CD4-positive, alpha-beta T cell treated with Interleukin-12 subunit alpha and Interleukin-12 subunit beta, for 1 hour (primary cell): ENCODE measurements around the gene MAGOH.
"Not testable (repeated sequence)": the region's sequence is repeated elsewhere in the genome, so short reads cannot be mapped to it uniquely, and the experiment has no call there.

Experiments used
- DNase-seq: peaks from one replicate; pipeline ENCODE4 v3.0.0-alpha.2; 2020

Gene MAGOH

DNA sequence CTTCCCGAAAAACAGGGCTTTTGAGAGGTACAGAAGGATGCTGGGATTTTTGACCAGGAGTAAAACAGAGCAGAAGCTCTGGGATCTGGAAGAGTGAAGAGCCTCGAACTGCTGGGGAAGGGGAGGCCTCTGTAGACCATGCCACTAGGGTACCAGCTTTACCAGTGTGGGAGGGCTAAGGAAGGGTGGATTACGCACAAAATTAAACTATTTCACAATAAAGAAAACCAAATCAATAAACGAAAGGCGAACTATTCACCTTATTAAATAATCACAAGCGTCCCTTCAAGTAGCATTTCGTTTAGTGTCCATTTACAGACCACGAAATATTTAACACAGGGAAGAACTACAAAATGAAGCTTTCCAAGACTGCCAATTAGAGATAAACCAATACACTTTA is 18.6 kb downstream of the MAGOH start:
- no peak for DNase-seq

DNA sequence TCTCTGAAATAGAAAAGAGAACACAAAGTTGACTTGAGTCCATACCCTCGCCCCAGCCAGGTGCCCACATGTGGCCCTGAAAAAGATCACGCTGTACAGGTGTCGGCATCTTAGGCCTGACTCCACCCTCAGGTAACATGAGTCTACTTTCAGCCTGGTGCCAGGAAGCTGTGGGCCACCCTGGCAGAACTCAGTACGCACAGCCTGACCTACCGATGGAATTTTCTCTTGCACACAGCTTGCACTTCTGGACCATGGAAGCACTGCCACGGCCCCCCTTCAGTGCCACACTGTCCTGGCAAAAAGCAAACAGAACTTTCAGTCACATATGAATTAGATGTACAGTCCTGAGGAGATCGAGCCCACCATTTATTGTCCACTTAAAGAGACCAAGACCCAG is 20.1 kb downstream of the MAGOH start:
- no peak for DNase-seq

DNA sequence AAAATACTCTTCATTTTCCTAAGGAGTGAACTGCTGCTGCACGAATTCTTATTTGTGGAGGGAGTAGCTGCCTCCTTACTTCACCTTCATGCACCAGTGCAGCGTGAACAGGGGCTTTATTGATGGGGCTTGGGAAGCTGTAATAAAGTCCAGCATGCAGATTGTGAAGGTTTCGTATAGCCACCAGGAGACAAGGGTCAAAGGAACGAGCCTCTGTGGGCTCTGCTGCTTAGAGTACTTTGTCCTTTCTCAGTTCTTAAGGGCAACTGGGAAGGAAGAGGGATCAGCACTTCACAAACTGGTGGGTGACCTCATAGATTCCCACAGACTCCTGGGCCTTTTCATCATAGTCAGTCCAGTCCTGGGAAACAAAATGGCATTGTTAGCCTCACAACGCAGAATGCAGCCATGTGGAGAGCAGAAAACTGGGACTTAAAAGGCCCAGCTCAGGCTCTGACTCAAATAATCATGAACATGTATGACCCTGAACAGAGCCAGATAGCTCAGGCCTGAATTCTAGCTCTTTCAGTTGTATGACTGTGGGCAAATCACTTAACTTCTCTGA is 23.9 kb downstream of the MAGOH start:
- DNase-seq, result no peak

DNA sequence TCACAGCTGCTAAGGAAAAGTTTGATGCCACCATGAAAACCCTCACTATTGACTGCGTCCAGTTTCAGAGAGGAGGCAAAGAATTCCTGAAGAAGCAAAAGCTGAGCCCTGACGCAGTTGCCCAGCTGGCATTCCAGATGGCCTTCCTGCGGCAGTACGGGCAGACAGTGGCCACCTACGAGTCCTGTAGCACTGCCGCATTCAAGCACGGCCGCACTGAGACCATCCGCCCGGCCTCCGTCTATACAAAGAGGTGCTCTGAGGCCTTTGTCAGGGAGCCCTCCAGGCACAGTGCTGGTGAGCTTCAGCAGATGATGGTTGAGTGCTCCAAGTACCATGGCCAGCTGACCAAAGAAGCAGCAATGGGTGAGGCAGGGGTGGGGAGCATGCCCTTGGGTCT is 27.4 kb downstream of the MAGOH start:
- no peak for DNase-seq

DNA sequence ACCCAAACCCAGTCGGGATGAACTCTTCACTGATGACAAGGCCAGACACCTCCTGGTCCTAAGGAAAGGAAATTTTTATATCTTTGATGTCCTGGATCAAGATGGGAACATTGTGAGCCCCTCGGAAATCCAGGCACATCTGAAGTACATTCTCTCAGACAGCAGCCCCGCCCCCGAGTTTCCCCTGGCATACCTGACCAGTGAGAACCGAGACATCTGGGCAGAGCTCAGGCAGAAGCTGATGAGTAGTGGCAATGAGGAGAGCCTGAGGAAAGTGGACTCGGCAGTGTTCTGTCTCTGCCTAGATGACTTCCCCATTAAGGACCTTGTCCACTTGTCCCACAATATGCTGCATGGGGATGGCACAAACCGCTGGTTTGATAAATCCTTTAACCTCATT is 28.0 kb downstream of the MAGOH start:
- DNase-seq, result no peak

DNA sequence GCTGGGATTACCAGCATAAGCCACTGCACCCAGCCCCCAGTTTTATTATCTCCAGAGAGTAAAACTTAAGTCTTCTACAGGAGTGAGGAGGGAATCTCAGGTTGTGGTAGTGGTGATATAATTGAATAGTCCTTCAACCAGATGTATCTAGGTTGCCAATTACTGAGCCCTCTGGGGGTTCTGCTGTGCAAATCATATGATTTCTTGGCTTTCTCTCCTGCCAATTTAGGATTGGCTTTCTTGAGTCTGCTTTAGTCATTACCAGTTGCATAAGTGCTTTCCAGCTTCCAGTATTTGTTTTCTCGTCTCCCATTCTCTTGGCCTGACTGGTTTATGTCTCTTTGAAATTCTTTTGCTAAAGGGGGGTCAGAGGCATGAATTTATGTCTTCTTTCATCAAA is 30.6 kb downstream of the MAGOH start:
- no peak for DNase-seq

DNA sequence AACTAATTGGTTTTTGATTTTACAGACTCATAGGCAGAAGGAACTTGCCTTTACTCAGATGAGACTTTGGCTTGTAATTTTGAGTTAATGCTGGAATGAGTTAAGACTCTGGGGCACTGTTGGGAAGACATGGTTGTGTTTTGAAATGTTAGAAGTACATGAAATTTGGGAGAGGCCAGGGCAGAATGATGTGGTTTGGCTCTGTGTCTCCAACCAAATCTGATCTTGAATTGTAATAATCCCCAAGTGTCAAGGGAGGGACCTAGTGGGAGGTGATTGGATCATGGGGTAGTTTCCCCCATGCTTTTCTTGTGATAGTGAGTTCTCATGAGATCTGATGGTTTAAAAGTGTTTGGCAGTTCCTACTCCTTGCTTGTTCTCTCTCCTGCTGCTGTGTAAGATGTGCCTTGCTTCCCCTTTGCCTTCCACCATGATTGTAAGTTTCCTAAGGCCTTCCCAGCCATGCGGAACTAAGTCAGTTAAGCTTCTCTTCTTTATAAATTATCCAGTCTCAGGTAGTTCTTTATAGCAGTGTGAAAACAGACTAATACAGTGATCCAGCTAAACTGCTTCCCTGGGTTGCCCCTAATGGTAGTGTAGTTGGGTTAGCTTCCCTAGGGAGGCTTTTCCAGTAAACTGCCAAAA is 31.5 kb downstream of the MAGOH start:
- DNase-seq, result no peak

DNA sequence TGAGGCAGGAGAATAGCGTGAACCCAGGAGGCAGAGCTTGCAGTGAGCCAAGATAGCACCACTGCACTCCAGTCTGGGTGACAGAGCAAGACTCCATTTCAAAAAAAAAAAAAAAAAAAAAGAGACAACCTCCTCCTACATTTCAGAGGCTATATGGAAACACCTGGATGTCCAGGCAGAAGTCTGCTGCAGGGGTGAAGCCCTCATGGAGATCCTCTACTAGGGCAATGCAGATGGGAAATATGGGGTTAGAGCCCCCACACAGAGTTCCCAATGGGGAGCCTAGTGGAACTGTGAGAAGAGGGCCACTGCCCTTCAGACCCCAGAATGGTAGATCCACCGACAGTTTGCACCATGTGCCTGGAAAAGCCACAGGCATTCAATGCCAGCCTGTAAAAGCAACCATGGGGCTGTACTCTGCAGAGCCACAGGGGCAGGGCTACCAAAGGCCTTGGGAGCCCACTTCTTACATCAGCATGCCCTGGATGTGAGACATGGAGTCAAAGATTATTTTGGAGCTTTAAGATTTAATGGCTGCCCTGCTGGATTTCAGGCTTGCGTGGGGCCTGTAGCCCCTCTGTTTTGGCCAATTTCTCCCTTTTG is 32.1 kb downstream of the MAGOH start:
- not testable (repeated sequence) for DNase-seq

DNA sequence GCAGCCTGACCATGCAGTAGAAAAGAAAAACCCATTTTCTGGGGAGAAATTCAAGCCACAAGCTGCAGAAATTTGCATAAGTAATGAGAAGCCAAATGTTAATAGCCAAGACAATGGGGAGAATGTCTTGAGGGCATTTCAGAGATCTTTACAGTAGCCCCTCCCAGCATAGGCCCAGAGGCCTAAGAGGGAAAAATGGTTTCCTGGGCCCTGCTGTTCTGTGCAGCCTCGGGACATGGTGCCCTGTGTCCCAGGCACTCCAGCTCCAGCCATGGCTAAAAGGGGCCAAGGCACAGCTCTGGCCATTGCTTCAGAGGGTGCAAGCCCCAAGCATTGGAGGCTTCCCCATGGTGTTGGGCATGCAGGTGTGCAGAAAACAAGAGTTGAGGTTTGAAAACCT is 32.8 kb downstream of the MAGOH start:
- DNase-seq, result not testable (repeated sequence)

DNA sequence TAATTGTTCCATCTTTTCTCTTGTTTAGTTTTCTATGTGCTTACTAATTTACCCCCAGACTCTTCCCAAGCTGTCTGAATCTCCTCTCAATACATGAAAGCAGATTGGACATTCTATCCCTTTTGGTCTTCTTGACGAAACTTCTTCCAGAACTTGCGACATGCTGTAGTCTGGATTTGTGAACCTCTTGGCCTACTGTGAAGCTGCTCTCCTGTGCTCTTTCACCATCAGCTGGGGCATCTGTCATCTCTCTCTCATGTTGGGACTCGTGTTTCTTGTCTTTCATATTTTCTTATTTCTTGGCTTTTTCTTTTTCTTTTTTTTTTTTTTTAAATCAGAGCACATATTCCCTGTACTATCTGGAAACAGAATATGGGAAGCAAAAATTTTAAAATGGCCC is 34.9 kb downstream of the MAGOH start:
- DNase-seq, result no peak

DNA sequence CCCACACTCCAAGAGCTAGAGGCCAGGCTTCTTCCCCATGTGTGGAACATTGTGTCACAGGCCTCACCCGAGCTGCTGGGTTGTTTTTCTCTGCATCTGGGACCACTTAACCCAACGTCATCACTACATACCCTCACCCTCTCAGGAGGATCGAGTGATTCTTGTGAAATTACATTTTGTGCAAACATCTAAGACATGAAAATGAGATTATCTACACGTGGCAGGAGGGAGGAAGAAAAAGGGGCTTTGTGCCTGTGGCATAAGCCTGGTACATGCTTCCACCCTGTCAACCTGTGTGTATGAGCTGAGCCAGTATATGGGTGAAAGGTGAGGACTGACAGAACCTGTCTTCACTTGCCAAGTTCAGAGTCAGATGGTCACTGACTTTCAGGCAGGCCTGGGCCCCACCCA is 40.1 kb downstream of the MAGOH start:
- no peak for DNase-seq

DNA sequence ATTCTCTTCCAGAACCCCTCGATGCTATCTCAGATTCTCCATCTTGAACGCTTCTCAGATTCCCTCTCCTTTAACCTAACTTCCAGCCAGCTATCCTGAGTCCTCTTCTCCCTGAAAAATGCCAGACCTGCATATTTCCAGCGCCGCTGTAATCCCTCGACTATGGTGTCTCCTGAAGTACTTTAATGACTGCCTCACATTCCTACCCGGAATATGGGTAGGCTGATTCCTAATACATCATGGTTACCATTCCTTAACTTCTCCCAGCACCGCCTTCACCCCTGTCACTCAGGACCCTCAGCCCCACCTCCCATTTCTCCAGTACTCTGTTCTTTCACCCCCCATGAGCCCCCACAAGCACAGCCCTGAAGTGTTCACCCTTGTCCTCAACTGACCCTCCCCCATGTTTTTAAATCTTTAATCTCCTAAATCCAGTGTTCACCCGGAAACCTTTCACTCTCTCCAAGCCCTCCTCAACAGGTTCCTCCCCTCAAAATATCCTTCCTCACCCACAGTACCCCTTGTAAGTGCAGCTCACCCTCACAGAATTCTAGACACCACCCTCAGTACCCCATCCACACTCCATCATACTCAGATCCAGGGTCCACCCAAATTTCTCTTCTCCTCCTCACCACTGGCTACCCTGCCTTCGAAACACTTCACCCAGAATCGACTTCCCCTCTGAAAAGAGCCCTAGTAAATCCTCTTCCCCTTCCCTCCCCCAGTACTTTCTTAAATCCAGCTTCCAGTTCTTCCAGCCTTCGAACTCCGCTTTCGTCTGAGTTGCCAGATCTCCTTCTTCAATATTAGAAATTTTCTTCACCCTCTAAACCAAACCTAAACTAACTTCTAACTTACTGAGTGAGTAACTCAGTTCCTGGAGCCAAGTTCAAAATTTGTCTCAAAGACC is 40.8 kb downstream of the MAGOH start:
- DNase-seq, result no peak

DNA sequence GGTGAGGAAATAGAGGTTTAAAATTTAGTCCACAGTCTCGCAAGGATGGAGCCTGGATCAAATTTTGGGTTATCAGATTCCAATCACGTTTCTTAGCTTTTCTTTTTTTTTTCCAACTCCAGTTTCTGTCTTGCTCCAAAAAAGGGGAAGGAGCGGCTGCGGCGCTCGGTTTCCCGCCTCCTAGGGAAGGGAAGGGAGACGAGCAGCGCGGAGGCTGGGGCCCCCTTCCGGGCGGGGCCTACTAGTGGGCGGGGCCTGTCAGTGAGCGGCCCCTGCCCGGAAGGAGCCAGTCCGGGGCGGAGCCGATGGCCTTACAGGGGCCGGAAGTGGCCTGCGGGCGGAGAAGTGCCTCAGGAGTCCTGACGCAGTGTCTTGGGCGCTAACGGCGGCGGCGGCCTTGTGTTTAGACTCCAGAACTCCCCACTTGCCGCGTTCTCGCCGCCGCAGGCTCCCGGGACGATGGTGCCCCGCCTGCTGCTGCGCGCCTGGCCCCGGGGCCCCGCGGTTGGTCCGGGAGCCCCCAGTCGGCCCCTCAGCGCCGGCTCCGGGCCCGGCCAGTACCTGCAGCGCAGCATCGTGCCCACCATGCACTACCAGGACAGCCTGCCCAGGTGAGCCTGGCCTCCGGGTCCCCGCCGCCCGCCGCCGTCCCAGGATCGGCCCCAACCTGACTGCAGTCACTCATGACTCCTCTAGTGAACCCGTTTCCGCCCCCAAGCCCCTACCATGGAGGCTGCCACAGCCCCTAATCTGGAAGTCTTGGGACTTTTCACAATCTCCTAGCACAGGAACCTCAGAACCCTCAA is 41.6 kb downstream of the MAGOH start, which contains the start of gene CPT2:
Gene CPT2 (plus strand): TSS at position 340 of the 806 bp plus-strand sequence. CDS start 120 bp downstream, at position 460.
- DNase-seq, result peak; percentile 92

DNA sequence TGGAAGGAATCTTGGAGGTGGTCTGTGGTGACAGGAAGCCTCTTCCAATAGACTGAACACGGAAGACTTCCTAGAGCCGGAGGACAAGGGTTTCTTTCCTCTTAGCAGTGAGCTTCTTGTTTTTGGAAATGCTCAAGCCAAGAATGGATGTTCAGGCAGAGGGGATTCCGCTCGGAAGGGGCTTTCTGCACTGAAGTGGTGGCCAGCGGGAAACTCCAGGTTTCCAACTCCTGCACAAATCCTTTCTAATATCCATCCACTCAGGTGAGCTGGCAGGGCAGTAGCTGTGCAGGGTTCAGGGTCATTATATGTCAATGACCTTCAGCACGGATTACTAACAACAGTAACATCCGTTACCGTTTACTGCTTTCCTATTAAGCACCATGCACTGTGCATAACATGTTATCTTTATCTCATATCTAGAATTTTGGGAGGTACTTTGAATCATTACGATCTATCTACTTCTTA is 42.3 kb downstream of the MAGOH start:
- DNase-seq, result no peak

DNA sequence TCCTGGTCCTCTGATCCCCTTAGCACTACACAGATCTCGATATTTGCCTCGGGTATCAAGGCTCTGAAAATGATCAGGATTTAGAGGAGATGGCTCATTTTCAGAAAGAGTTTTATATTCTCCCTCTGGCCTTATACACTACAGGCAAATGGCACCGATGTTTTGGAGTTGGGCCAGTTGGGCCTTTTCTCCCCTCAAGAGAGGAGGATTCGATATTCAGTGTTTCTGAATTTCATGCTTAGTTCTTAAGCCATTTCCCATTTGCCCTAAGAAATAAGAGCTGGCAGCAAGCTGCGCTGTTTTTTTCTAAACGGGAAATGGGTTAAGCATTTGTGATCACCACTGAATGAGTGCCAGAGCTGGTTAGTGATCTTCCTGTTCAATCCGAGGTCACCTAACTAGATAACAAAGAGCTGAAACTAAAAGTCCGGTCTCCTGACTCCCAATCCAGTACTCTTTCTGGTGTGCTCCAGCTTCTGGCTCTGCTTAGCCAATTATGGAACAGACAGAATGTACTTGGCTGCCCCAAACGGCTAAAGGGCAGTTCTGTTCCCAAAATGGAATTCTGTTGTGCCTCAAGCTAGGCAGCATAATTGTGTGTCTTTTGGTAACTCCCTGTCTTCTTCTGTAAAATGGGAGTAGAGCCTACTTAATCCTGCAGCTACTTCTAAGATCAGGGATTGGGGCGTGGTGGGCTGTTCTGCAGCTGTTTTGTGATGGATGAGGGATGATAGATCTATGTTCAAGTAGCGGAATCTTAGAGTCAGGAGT is 42.9 kb downstream of the MAGOH start:
- no peak for DNase-seq

DNA sequence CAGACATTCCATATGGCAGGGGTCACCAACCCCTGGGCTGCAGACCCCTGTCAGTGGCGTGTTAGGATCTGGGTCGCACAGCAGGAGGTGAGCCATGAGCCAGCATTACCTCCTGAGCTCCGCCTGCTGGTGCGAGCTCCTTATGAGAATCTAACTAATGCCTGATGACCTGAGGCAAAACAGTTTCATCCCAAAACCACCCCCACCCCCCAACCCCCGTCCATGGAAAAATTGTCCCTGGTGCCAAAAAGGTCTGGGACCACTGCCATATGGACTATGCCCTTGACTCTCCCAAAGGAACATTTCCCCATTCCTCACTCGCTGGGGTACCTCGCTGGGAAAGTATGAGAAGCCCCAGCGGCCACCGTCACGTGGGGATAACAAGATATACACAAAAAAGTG is 48.1 kb downstream of the MAGOH start:
- DNase-seq, result no peak

DNA sequence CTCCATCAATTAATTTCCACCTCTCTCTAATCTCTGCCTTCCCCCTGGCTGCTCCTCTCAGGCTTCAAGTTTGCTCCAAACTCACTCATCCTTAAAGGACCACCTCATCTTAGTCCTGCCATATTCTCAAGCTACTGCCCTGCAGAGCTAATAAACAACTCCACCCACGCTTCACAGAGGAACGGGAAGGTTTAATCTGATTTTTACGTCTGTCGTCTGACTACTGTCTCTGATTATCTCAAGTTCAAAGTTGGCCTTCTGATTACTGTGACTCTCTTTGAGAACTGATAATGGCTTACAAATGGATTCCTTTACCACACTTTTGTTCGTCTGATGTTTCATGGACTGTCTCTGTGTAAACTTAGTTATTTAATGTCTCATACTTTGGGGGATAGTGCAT is 49.3 kb downstream of the MAGOH start:
- DNase-seq, result no peak

DNA sequence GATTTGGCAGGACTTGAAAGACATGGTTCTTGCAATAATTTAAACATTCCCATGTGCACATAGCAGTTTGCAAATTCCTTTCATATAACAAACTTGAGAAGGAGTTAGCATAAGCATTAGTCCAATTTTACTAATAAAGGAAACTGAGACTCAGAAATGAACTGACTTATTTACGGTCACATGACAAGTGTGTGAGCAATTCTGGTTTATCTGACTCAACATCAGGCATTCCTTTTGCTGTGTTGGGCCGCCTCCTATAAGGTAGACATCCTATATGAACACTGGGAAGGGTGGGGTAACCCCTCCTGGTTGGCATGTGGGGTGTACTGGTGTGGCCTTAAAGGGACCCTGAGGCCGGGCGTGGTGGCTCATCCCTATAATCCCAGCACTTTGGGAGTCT is 50.2 kb downstream of the MAGOH start:
- DNase-seq, result no peak

DNA sequence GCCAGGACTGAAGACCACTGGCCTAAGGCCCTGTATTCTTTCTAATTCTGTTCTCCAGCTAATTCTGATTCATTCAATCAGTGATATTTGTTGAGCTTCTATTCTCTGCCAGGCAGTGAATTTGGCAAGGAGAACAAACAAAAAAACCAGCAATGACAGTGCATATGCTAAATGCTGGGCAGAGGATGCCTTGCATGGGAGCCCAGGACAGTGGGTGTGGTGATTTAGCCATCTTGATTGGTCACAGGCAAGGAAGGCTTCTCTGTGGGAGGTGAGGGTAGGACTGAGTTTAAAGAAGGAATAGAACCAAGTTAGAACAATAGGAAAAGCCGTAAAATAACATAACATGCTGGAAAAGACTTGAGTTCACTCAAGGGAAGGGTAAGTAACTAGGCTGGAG is 50.9 kb downstream of the MAGOH start:
- DNase-seq, result no peak

DNA sequence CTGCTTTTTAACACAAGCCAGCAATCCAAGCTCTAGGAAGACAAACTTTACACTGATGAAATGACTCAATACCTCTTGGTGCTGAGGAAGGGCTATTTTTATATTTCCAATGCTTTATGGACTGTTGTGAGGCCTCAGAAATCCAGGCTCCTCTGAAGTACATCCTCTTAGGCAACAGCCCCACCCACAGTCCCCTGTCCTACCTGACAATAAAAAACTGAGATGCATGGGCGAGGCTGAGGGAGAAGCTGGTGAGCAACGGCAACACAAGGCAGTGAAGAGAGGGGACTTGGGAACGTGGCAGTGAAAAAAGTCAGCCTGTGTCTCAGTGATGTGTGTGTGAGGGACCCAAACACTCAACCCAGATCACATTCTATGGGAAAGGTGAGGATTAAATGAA is 51.8 kb downstream of the MAGOH start:
- DNase-seq, result no peak

DNA sequence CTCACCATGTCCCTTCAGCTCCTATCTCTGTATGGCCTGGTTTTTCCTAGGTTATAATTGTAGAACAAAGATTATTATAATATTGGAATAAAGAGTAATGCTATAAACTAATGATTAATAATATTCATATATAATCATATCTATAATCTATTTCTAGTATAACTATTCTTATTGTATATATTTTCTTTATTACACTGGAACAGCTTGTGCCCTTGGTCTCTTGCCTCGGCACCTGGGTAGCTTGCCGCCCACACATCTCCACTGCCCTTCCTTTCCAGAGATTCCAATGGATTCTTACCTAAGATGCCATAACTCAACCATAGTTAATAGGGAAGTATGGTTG is 52.4 kb downstream of the MAGOH start:
- DNase-seq, result not testable (repeated sequence)
